Measurements from ENCODE around the gene C1QA. TPM values are rescaled to one million over a fixed set of nuclear protein-coding genes. Genes with fewer than 3 reads are reported as not detected.

C1QA gene
- total RNA-seq = not detected in 2 replicates

DNA sequence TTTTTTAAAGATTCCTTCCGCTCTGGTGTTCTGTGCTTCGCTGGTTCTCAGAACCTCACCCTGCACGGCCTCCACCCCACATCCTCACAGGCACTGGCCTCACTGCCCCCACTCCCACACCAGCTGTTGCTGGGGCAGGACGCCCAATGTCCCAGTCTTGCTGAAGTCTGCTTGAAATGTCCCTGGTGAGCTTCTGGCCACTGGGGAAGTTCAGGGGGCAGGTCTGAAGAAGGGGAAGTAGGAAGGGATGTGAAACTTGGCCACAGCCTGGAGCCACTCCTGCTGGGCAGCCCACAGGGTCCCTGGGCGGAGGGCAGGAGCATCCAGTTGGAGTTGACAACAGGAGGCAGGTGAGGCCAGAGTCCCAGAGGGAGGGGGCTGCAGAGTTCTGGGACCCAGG lies at the start of gene C1QA:
Gene C1QA, plus strand, starts transcription at position 276 of the 400 bp plus-strand sequence. CDS start 989 bp downstream, outside the sequence.

DNA sequence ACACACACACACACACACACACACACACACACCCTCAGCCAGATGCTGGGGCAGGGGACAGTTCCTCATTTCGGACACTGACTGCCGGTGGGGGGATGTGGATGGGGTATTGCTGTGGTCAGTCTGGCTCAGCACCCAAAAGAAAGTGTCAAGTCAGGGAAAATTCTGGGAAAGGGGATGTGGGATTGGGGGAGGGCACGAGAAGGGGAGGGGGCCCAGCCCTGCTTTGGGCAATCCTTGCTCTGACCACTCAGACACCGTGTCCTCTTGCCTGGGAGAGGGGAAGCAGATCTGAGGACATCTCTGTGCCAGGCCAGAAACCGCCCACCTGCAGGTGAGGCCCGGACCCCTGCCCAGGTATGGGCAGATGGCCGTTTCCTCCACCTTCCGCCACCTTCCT lies 7.0 kb downstream of the C1QA start, which contains the start of gene C1QC:
Gene C1QC, plus strand, starts transcription at position 253 of the 400 bp plus-strand sequence. CDS start 391 bp downstream, outside the sequence.

GRCh38 chr1:22652881-22653316 lies 16.5 kb downstream of the C1QA start, which contains the start of gene C1QB:
C1QB (plus strand) TSS chr1:22653236; CDS start chr1:22659463, 6,227 bp downstream.

Small RNAs within 50 kb of the gene (small RNA-seq; reads per million reads assigned to genes)
- not detected for gene MIR6127

Other genes with a start within 250 kb of the C1QA start
- 13.8 and 16.2 TPM in 2 replicates for gene ZBTB40, start 184.8 kb upstream of the C1QA start, total RNA-seq
- not detected in 2 replicates for gene EPHA8, start 73.1 kb upstream of the C1QA start, total RNA-seq
- gene C1QC, start 7.0 kb downstream of the C1QA start, total RNA-seq = not detected in 2 replicates
- not detected in 2 replicates for gene C1QB, start 16.6 kb downstream of the C1QA start, total RNA-seq
- 0.61 and 1.1 TPM in 2 replicates for gene EPHB2, start 74.2 kb downstream of the C1QA start, total RNA-seq

All from hair follicle dermal papilla cell (primary cell).